Neural crest cell (in vitro differentiated cells): Measurements from ENCODE around the gene TF. TPM values are rescaled to one million over a fixed set of nuclear protein-coding genes. Genes with fewer than 3 reads are reported as not detected.

Experiments
- DNase-seq: peaks from one replicate; pipeline ENCODE4 v3.0.0; 2021; ENCODE audit warnings: low read depth, mixed read lengths, low spot score
- H3K27ac Mint-ChIP-seq: one replicate; pipeline ENCODE4 v1.8.0; 2021; ENCODE audit warnings: mild to moderate bottlenecking, mixed read lengths; ENCODE audit not compliant: unreplicated experiment
- H3K27me3 Mint-ChIP-seq: 2 replicates; pipeline ENCODE4 v1.8.0; 2021; ENCODE audit warnings: low read depth, mild to moderate bottlenecking, mixed read lengths
- H3K36me3 Mint-ChIP-seq: 2 replicates; pipeline ENCODE4 v1.8.0; 2021; ENCODE audit warnings: low read depth, mild to moderate bottlenecking, mixed read lengths
- H3K4me1 Mint-ChIP-seq: 2 replicates; pipeline ENCODE4 v1.8.0; 2021; ENCODE audit warnings: mixed read lengths
- H3K4me3 Mint-ChIP-seq: one replicate; pipeline ENCODE4 v1.8.0; 2021; ENCODE audit warnings: mild to moderate bottlenecking, mixed read lengths
- H3K9me3 Mint-ChIP-seq: 2 replicates; pipeline ENCODE4 v1.8.0; 2021; ENCODE audit warnings: mixed read lengths
- CTCF ChIP-seq: fragments of 200-600 bp; sonication (generic); conservative IDR thresholded peaks from 2 replicates; pipeline ENCODE4 v1.5.0; 2021; ENCODE audit warnings: antibody characterized with exemption, mild to moderate bottlenecking
- total RNA-seq: library from RNA; stranded (reverse); gene quantifications from 2 replicates; pipeline ENCODE4 v1.2.1, GENCODE V29; 2021

The TF gene
- total RNA-seq, 1 donor from 2014 or later: 1.6 TPM

DNA sequence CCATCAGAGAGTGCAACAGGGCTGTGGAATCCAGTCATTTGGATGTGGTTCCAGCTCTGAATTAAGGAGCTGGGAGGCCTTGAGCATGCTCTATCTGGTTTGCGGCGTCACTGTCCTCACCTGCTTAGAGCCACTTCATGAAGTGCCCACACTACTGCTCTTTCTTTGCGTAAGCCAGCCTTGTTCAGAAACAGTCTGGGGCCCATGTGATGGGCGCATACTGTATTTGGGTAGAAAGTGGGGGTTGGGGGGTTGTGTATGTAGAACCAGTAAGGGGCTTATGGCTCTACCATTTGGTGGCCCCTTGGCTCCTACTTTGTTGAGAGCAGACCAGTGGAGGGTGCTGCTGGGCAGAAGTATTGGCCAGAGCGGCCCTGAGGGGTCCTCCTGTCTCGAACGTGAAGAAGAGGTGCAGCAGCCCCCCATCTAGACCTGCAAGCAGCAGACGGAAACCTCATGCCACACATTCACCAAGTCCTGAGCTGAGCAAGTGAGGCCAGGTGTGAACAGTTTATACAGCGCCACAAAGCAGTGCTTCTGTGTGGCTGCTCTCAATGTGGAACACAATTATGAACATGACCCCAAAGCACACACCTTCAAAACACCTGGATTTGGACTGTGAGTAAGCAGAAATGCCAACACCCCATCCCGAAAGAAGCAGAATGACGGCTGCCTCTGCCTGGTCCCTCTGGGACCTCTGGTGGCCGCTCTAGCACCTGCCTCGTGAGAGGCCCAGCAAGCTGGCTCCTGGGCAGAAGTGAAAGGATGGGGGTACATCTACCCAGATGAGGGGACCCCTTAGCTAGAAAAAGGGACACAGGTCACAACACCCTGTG is 86.0 kb downstream of the TF start:
- Mint-ChIP-seq H3K4me3 (no peak overlapping the region), H3K27ac (no peak overlapping the region), H3K27me3 (no peaks in the 10 kb centered on the region), H3K36me3 (no peaks in the 10 kb centered on the region), H3K4me1 (no peaks in the 10 kb centered on the region), H3K9me3 (no peaks in the 10 kb centered on the region)
- peak; percentile 25 for TF ChIP-seq CTCF
- DNase-seq: no peak

- no peak overlapping the region for H3K27ac Mint-ChIP-seq
- no peaks in the 10 kb centered on the region for H3K9me3 Mint-ChIP-seq
- TF ChIP-seq CTCF: no peak
- H3K36me3 Mint-ChIP-seq: no peaks in the 10 kb centered on the region
- no peak overlapping the region for H3K4me3 Mint-ChIP-seq
- no peaks in the 10 kb centered on the region for H3K4me1 Mint-ChIP-seq
- DNase-seq: no peak
- H3K27me3 Mint-ChIP-seq: no peaks in the 10 kb centered on the region
These were observed 86.6 kb downstream of the TF start for GRCh38 chr3:133832802-133833144.

GRCh38 chr3:133833267-133833666 is 87.1 kb downstream of the TF start:
- Mint-ChIP-seq H3K4me1 (no peaks in the 10 kb centered on the region), H3K4me3 (no peak overlapping the region), H3K36me3 (no peaks in the 10 kb centered on the region), H3K27me3 (no peaks in the 10 kb centered on the region), H3K27ac (peak overlapping the region; percentile 12), H3K9me3 (no peaks in the 10 kb centered on the region)
- no peak for TF ChIP-seq CTCF
- no peak for DNase-seq

- no peak for TF ChIP-seq CTCF
- Mint-ChIP-seq H3K27me3 (no peaks in the 10 kb centered on the region), H3K9me3 (no peaks in the 10 kb centered on the region), H3K27ac (no peak overlapping the region), H3K36me3 (no peaks in the 10 kb centered on the region), H3K4me3 (no peak overlapping the region), H3K4me1 (no peaks in the 10 kb centered on the region)
- no peak for DNase-seq
These were observed 87.9 kb downstream of the TF start for GRCh38 chr3:133833880-133834620.

DNA sequence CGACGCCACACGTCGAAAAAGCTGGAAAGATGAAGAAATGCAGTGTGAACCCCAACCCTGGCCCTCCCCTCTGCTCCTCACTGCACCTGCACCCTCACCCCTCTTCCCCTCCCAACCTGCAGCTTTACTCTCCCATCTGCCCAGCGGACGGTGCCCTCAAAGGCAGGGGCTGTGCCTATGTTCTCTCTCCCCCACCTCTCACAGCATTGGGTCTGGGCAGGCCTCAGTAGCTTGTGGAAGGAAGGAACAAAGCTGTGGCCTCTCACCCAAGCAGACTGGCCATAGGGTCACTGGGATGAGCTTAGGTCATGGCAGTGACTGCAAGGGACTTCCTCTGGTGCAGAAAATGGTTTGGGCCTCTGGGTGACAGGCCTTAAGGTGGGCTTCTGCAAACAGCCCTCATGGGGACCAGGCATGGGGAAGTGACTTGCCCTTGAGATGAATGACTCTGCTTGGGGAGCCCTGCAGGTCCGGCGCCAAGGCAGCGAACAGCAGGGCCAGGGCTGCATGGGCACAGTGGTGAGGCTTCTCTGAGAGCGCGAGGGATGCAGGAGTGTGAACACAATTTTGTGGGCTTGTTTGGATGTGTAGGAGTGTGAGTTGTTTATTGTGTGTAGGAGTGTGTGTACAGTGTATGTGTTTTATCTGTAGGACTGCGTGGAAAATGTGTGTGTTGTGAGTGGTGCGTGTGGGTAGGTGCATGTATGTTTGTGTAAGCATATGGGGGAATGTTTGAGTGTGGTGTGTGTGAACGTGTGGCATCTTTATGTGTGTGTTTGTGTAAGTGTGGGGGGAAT is 88.6 kb downstream of the TF start:
- no peaks in the 10 kb centered on the region for H3K4me1 Mint-ChIP-seq
- H3K27me3 Mint-ChIP-seq: no peaks in the 10 kb centered on the region
- no peaks in the 10 kb centered on the region for H3K9me3 Mint-ChIP-seq
- H3K36me3 Mint-ChIP-seq: no peaks in the 10 kb centered on the region
- DNase-seq: no peak
- H3K27ac Mint-ChIP-seq: peak overlapping the region; percentile 58
- H3K4me3 Mint-ChIP-seq: no peak overlapping the region
- no peak for TF ChIP-seq CTCF
